NT2/D1 (cell line): ENCODE measurements around the gene USP5.

Source experiments
- SUZ12 ChIP-seq: IDR thresholded peaks from 2 replicates; pipeline ENCODE4 v1.6.1; 2011; ENCODE audit not compliant: insufficient read length, insufficient read depth; ENCODE audit errors: extremely low read depth
- YY1 ChIP-seq: IDR thresholded peaks from 2 replicates; pipeline ENCODE4 v1.6.1; 2011; ENCODE audit not compliant: insufficient read length, insufficient read depth
- ZNF274 ChIP-seq: IDR thresholded peaks from 2 replicates; pipeline ENCODE4 v1.6.1; 2011; ENCODE audit warnings: mild to moderate bottlenecking, low read depth, low read length

DNA sequence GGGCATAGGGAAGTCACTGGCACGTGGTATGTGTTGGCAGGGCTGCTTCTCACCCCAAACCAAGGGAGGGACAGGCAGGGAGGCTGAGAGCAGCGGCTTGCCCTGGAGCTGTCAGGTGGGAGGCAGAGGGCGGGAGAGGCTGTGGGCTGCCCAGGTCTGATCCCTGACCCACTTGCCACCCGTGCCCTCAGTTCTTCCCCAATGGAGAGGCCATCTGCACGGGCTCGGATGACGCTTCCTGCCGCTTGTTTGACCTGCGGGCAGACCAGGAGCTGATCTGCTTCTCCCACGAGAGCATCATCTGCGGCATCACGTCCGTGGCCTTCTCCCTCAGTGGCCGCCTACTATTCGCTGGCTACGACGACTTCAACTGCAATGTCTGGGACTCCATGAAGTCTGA lies 6.6 kb upstream of the USP5 start:
- TF ChIP-seq SUZ12 (no peak), ZNF274 (no peak), YY1 (no peak)
